DND-41 (cell line): ENCODE measurements around the gene SCN3B.

Experiments
- CTCF ChIP-seq: IDR thresholded peaks from 2 replicates; pipeline ENCODE4 v1.5.1; 2012; ENCODE audit warnings: borderline replicate concordance, low read length, moderate library complexity, mild to moderate bottlenecking; ENCODE audit not compliant: poor library complexity, severe bottlenecking; ENCODE audit errors: extremely low read depth
- EZH2 ChIP-seq: IDR thresholded peaks from 3 replicates; pipeline ENCODE4 v1.6.1; 2012; ENCODE audit warnings: borderline replicate concordance, low read depth, mild to moderate bottlenecking, moderate library complexity, low read length, inconsistent platforms; ENCODE audit not compliant: severe bottlenecking

- TF ChIP-seq CTCF (no peak), EZH2 (no peak)
Measured at GRCh38 chr11:123670081-123670480, 15.7 kb upstream of the SCN3B start.
